ENCODE measurements around the gene YIPF5.

GRCh38 chr5:144206141-144206540, 35.7 kb upstream of the YIPF5 start:
- TF ChIP-seq CTCF (IDR thresholded peaks at IDR 0.05; ENCODE audit: low read depth, low read length) (no peak), POLR2A (IDR thresholded peaks at IDR 0.05; ENCODE audit: extremely low read depth, insufficient read length) (no peak)

Measured in NB4 (cell line).